Inflammatory macrophage treated with lipopolysaccharide for 1 hour (primary cell): ENCODE data around the gene EXOC4.
A peak's percentile ranks its signal among the peaks of the same experiment; 100 is the strongest.

Source experiments
- DNase-seq, 2 donors: peaks; one replicate each; pipeline ENCODE4 v3.0.0-alpha.2; 2020 to 2022

Gene EXOC4

DNA sequence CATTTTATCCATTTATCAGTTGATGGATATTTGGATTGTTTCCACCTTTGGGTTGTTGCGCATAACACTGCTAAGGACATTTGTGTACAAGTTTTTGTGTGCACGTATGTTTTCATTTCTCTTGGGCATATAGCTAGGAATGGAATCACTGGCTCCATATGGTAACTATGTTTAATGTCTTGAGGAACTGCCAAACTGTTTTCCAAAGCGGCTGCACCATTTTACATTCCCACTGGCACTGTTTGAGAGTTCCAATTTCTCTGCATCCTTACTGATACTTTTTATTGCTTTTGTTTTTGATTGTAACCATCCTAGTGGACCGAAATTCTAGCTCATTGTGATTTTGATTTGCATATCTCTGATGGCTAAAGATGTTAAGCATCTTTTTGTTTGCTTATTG is 118.7 kb downstream of the EXOC4 start:
- no peak for DNase-seq

DNA sequence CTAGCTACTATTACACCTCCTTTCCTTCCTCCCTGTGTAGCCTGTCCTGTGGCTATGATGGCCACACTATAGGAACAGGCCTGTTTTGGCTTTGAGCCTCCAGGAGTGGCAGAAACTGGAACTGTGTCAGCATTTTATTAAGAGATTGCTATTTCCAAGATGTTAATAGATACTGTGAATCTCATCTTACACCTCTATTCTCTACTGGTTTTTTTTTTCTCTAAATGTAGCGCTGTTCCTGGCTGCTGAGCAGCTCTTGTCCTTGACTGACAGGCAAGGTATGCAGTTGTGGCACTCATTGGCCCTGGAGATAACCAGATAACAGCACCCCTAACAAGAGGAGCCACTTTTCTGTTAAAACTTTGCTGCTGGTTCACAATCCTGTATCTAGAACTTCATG is 119.5 kb downstream of the EXOC4 start:
- DNase-seq, result no peak

DNA sequence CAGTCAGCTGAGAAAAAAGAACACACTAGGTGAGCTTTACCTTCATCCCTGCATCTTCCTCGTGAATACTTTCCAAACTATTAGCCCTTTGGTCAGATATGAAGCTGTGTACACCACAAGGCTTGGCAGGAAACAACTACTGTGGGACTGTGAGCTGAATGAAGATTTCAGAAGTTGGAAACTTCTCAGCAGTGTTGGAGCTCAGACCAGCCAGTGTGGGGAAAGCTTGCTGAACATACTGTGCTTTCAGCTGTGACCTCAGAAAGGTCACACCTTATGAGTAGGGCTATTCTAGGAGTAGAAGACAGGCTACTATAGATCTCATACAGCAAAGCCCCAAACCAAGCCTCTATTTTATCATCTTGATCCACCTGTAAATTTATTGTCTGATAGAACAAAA is 123.6 kb downstream of the EXOC4 start:
- no peak for DNase-seq

DNA sequence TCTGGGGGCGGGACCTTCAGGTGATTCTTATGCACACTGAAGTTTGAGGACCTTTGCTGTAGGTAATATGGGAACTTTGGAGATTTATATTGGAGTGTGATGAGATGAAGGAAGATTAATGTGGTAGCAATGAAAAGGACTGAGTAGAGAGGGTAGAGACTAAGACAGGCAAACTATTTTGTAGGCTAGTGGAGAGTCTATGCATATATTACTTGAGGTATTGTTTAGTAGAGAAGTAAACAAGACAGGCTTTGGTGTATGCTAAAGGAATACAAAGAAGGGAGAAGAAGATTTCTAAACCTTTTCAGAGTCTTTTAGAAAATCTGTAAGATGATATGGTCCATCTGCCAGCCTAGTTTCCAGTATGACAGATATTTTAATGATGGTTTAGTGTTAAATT is 129.1 kb downstream of the EXOC4 start:
- DNase-seq, result no peak

DNA sequence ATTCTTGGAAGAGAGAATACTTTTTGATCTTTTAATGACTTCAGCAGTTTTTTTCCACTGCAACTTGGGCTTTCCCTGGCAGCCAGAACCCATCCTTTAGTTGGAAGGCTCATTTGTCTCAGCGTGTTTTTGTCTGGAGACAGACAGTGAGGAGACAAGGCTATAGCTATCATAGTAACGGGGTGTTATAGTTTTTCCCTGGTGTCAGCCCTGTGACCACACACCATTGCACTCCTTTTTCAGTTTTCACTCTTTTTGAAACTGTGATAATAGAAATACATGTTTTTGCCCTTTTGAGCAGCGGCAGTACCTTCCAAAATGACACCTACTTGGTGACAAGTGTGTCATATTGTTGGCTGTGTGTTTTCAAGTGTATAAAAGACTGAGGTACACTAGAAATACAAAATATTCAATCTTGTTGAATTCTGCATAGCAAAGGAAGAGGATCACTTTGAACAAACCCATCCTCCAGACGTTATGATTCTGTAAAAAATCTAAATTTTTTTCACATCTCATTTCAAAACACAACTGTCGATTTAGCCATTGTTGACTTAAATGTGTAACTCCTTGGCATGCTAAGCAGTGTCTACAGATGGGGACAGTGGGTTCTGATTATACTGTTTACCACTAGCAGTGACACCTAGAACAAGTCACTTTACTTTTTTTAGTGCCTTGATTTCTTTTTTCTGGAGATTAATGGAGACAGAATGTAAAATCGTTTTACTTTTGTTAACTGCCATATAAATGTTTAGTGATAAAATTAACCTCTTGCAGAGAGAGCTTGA is 130.1 kb downstream of the EXOC4 start:
- DNase-seq, result no peak

DNA sequence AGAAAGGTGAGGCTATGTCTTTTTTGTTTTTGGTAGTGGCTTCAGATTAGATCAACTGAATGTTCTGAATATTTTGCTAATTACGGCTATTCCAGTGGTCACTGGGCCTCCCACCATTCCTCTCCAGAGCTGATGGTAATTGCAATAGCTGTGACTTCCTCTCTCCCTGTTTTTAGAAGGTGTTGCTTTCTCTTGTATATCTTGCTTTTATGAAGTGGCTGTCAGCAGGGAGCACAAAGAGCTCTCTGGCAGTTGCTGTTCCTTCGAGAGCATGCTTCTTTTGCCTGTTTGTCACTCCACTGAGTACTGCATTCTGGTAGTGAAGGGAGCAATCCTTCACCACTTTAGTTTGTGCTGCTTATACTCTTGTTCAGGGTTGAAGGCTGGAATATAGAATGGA is 133.3 kb downstream of the EXOC4 start:
- no peak for DNase-seq

DNA sequence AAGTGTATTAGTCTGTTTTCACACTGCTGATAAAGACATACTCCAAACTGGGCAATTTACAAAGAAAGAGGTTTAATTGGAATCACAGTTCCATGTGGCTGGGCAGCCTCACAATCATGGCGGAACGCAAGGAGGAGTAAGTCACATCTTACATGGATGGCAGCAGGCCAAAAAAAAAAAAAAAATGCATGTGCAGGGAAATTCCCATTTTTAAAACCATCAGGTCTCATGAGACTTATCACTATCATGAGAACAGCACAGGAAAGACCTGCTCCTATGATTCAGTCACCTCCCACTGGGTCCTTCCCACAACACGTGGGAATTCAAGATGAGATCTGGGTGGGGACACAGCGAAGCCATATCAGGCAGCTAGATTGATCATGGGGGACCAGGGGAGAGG is 136.8 kb downstream of the EXOC4 start:
- peak in 1 of 2 donors; percentile 8 for DNase-seq

DNA sequence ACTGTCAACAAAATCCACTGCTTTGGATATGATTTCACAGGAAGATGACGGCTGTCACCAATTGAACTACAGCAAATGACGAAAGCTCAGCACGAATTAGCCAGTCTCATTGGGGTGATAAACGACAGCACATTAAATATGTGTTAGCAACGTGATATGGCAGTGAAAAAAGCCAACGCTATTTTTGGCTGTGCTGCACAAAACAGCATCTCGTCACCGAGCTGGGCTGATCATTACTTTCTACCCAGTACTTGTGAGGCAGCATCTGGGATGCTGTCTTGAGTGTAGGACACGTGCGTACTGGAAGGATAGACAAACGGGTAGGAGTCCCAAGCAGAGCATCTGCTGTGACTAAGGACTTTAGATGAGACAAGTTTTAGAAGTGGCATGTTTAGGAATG is 138.3 kb downstream of the EXOC4 start:
- no peak for DNase-seq

DNA sequence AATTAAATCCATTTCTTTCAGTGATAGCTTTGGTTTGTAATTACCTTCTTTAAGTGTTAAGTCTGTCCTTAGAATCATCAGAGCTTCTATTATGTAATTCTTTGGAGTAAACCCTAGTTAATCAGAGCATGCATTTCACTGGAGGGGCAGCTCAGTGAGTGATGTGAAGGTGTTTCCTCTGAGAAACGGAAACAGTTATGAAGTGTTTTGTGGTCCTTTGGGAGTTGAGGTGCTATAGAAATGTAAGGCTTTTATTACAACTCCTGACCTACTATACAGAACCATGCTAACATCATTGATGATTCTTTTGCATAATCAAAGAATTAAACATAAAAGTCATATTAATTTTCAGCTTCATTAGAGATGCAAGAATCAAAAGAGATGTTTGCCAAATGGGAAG is 141.5 kb downstream of the EXOC4 start:
- DNase-seq, result no peak

DNA sequence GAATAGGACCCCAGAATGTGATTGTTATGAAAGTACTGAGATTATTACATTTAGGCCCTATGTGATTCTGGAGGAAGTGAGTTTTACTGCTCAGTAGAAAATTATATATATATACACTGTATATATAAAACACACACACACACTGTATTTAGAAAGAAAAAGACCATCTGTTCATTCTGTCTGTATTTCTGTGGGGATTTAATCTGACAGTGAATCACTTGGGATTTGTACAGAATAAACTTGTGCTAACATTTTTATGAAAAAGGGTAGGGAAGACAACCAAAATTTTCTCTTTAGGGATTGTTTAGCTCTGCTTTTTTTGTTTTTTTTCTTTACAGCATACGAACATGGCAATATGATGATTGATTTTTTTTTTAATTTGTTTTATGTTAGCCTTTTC is 142.7 kb downstream of the EXOC4 start:
- DNase-seq, result no peak

DNA sequence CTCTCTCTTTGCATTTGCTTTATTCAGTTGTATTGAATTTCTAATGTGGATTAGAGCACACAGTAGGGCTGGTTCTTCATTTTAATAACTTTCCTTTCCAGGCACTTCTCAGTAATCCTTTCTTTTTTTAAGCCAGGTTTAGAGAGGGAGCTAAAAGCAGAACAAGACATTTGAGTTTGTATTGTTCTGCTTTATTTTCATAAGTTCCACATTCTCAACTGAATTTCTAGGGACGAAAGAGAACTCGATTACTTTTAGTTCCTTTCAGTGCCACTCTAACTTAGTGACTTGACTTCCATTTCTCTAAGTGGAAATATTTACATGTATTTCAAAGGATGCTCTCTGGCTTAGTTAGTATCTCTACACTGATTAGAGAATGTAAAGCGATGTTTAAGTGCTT is 145.6 kb downstream of the EXOC4 start:
- peak; percentile 35 to 46 for DNase-seq

DNA sequence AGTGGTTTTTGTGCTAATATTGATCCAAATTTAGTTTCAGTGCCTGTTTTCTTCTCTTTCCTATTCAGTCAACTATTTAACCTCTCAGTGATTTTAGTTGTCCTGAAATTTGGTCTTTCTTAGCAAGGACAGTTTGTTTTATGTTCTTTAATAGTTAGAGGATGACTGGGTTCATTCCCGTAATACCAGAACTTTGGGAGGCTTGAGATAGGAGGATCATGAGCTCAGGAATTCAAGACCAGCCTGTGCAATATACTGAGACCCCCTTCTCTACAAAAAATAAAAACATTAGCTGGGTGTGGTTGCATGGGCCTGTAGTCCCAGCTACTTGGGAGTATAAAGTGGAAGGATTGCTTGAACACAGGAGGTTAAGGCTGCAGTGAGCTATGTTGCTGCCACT is 148.3 kb downstream of the EXOC4 start:
- no peak for DNase-seq

DNA sequence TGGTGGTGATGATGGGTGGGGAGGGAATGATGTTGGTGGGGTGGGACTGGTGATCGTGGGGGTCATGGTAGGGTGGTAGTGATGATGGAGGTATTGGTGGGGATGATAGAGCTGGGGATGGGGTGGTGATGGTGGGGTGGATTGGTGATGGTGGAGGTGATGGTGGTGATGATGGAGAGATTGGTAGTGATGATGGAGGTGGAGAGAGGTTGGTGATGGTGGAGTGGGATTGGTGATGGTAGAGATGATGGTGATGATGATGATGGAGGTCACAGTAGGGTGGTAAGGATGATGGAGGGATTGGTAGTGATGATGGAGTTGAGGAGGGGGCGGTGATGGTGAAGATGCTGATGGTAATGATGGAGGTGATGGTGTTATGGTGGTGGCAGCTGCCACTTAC is 155.3 kb downstream of the EXOC4 start:
- no peak for DNase-seq

DNA sequence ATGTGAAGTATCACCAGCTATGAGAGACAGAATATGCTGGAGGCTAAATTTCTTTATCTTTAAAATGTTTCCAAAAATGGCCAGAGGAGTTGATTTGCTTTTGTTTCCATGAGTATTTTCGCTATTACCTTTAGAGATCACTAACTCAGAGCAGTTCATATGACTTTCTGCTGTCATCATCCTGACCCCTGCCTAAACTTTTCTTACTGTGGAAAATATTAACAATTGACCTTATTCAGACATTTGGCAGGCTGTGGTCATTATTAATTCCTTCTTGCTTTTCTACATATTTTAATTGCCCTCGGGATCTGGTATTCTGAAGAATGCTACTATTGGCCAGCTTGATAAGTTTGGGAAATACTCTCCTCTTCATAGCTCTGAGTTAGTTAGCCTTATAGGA is 156.5 kb downstream of the EXOC4 start:
- no peak for DNase-seq

DNA sequence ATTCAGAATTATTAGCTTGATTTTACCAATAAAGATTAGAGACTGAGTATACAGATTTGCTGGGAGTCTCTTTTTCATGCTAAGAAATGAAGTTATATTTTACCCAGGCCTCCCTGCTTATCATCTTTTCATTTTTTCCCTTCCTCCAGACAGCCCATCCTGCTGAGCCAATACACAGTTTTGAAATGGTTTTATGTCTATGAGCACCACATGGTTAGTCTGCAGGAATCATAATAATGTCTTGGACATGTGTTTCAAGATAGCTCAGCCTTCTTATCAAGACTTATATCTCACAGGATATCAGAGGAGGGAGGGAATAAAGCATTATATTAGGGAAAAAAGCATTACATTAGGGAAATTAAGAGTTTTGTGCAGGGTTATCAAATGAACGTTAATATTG is 157.1 kb downstream of the EXOC4 start:
- no peak for DNase-seq

DNA sequence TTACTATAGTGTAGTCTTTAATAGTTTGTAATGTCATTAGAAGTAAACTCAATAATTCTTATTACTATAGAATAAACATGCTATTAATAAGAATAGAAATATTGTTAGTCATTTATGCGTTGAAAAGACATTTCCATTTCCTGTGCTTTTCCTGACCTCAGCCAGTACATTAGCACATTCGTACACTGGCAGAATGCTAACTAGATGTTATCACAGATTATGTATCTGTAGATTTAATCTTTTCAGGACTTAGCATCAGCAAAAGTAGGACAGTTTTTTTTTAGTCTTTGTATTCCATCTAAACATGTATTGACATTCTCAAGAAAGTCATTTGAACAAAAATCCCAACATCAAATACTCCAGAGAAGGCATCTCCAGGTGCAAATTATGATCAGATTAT is 158.5 kb downstream of the EXOC4 start:
- no peak for DNase-seq

DNA sequence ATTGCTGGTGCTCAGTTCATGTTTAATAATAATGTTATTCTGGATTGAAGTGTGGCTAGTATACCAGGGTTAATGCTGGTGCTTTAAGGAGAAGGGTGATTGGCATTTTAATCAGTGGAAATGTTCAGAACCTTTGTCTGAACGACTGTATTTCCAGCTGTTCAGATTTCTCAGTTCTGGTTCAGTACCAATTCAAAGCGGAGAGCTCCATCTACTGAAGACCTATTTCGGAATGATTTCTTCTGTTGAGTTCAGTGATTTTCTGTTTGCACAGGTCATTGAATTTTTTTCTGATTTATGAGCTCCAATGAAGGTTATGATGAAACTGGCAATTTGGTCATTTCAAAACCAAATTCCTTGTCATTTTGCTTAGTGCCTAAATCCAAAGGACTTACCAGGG is 160.1 kb downstream of the EXOC4 start:
- DNase-seq, result no peak

DNA sequence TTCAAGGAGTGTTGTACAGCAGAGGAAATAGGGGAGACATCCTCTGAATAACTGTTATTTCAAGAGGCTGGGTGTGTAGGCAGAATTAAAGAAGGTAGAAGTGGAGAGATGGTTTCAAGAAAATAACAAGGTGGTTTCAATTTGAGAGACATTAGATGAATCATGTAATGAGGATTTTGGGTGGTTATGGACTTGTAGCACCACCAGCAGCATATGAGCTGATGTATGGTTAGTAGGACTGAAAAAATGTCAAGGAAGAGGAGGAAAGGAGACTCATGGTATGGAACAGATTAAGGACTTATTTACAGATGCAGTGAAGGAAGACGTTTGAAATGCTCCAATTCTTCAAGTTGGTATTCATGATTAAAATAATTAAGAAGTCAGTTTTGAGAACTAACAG is 166.2 kb downstream of the EXOC4 start:
- no peak for DNase-seq

DNA sequence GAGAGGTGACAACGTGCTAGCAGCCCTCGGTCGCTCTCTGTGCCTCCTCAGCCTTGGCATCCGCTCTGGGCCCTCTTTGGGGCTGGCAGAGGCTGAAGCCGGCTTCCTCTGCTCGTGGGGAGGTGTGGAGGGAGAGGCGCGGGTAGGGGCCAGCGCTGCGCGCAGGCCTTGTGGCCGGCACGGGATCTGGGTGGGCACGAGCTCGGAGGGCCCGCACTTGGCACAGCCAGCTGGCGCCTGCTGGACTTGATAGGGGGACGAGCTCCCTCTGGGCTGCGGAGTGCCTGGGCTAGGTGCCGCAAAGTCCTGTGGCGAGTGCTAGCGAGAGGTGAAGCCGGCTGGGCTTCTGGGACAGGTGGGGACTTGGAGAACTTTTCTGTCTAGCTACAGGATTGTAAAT is 170.7 kb downstream of the EXOC4 start:
- DNase-seq, result no peak

DNA sequence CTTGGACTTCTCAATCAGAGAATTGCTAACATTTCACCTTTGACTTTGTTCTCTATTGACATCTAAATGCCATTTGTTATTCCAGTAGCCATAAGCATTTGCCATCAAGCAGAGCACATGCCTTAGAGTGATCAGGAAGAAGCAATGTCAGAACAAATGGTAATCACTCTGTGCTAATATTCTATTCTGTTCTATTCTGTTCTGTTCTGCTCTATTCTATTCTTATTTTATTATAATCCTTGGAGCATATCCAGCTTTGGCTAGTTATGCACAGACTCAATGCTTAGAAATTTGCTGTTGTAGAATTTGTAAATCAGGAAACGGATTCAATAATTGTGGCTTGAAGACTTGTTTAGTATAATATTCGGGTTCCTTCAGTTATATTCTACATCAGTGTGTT is 175.4 kb downstream of the EXOC4 start:
- no peak for DNase-seq

DNA sequence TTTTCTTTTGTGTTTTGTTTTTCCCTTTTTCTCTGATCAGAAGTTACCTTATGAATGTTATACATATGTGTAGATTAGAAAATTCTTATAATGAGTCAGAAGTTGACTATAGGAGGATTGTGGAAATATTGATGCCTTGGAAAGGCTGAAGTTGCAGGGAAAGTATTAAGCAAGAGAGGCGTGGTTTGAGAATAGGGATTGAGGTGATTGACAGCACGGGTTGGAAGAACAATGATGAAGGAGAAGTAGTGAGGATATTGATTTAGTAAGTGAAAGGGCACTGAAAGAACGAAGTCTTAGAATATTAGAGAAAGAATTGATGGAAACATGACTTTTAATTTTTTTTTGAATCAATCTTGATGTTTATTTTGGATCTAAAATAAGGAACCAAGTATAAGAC is 176.0 kb downstream of the EXOC4 start:
- no peak for DNase-seq

DNA sequence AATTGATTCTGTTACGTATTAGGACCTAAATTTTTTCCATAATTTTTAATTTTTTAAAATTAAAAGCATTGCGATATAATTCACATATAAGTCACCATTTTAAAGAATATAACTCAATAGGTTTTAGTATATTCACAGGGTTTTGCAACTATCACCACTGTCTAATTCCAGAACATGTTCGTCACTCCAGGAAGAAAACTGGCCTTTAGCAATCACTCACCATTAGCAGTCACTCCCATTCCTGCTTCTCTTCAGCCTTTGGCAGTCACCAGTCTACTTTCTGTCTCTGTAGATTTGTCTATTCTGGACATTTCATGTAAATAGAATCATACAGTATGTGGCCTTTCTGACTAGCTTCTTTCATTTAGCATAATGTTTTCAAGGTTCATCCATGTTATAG is 176.5 kb downstream of the EXOC4 start:
- DNase-seq, result no peak

DNA sequence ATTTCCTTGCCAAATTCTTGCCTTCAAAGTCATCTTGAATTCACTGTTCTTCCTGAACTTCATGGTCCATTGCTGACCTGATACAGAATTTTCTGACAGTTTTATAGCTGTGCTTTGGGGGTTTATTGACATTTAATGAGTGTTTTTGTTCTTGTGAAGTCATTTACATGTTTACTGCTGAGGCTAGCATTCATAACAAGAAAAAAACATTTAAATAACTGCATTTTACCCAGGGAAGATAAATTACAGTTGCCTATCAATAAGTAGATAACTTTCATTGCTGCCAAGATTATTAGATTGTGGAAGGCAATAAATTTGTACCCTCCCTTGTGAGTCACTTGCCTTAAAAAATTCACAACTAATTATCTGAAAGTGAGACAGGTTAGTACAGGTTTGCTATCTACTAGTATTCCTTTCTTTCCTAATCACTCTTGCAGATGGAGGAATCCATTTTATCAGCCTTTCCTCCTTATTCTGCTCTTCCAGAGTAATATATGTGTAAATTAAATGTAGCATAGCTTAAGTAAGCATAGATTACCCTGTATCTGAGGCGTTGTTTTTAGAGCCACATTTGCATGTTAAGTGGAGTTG is 178.4 kb downstream of the EXOC4 start:
- no peak for DNase-seq

DNA sequence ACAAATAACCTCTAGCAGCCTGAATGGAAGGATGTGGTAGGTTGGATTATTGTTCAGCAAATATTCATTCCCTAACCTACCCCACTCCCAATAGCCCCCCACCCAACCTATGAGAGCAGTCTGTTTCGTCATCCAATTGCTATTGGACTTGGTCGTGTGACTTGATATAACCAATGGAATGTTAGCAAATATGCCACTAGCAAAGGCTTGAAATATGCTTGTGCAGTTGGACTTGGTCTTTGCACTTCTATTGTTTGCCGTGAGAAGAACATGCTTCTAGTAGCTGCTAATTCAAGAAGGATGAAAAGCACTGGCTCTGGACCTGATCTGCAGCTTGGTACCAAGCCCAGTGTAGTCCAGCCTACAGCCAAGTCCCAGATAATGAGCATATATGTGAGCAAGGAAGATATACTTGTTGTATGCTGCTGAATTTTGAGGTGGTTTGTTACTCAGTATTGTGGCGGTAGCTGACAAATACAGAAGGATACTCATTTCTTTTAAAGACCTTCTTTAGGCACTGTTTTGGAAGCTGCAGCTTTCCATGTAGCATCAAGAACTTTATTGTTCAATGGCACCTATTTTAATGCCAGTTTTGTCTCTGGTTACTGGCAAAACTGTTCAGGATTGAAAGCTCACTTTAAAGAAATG is 180.4 kb downstream of the EXOC4 start:
- no peak for DNase-seq
